ENCODE measurements around the gene WDR76.

GRCh38 chr15:43789409-43789808 lies 37.4 kb upstream of the WDR76 start:
- TF ChIP-seq CTCF (IDR thresholded peaks at IDR 0.05): no peak
- TF ChIP-seq POLR2A (IDR thresholded peaks at IDR 0.05): no peak
- no peak for TF ChIP-seq POLR2AphosphoS5 (IDR thresholded peaks at IDR 0.05)
- TF ChIP-seq EP300 (IDR thresholded peaks at IDR 0.05): no peak

Data from gastroesophageal sphincter (tissue), 3 donors.